AG04450 (cell line): ENCODE data around the gene EPHA6. TPM values are rescaled to one million over a fixed set of nuclear protein-coding genes. Genes with fewer than 3 reads are reported as not detected.
"Not testable (repeated sequence)": the region's sequence is repeated elsewhere in the genome, so short reads cannot be mapped to it uniquely, and the experiment has no call there.

ENCODE experiments used
- CTCF ChIA-PET: fragments of 300-600, 350-600 bp; formaldehyde crosslinking; extraction: SDS; loops from one replicate; lab custom pipeline; 2022; ENCODE audit warnings: antibody characterized with exemption, inconsistent platforms; lab: Charles Lee
- POLR2A ChIA-PET: fragments of 350-600 bp; formaldehyde crosslinking; extraction: SDS; loops from one replicate; lab custom pipeline; 2021; ENCODE audit warnings: antibody characterized with exemption, inconsistent platforms; lab: Yijun Ruan, JAX
- DNase-seq: peaks from one replicate; pipeline ENCODE4 v3.0.0-alpha.2; 2011; ENCODE audit warnings: low read depth, low spot score
- H3K27ac ChIP-seq: one replicate; pipeline ENCODE4 v1.5.1; 2012; ENCODE audit warnings: low read depth, low read length, control low read depth
- H3K27me3 ChIP-seq: one replicate; pipeline ENCODE4 v1.6.0; 2012; ENCODE audit warnings: low read length; ENCODE audit not compliant: control insufficient read depth, insufficient read depth
- H3K4me3 ChIP-seq: 2 replicates; pipeline ENCODE4 v1.5.1; 2011; ENCODE audit warnings: mild to moderate bottlenecking, low read depth, low read length, control low read depth
- H3K9me3 ChIP-seq: 2 replicates; pipeline ENCODE4 v1.5.1; 2012; ENCODE audit warnings: low read length; ENCODE audit not compliant: control insufficient read depth, insufficient read depth
- CTCF ChIP-seq: IDR thresholded peaks from 2 replicates; pipeline ENCODE4 v1.5.1; 2011; ENCODE audit warnings: low read depth, low read length, control low read depth, inconsistent platforms
- polyA plus RNA-seq: library from polyadenylated mRNA; depleted of rRNA; stranded (reverse); fragments of >200 nt; gene quantifications from 2 replicates; pipeline ENCODE4 v1.2.3, GENCODE V29; 2011

EPHA6 gene
- polyA plus RNA-seq, 1 experiment = not detected

GRCh38 chr3:97269202-97269601, 454.8 kb downstream of the EPHA6 start:
- Histone ChIP-seq H3K9me3 (peaks cover 15% of the 10 kb centered on the region), H3K4me3 (no peak overlapping the region), H3K27me3 (no peaks in the 10 kb centered on the region), H3K27ac (no peak overlapping the region)
- no peak for DNase-seq
- ChIA-PET POLR2A (no interaction called here), CTCF (no interaction called here)
- TF ChIP-seq CTCF = no peak

- CTCF ChIA-PET, H3K27ac ChIP-seq, H3K9me3 ChIP-seq, H3K4me3 ChIP-seq, H3K27me3 ChIP-seq, POLR2A ChIA-PET, DNase-seq: not testable (repeated sequence)
Measured at GRCh38 chr3:97276879-97277550, 462.6 kb downstream of the EPHA6 start.

GRCh38 chr3:97277708-97278107, 463.3 kb downstream of the EPHA6 start:
- POLR2A ChIA-PET = no interaction called here
- CTCF ChIA-PET = no interaction called here

GRCh38 chr3:97278506-97278905, 464.1 kb downstream of the EPHA6 start:
- POLR2A ChIA-PET = no interaction called here
- no peak for TF ChIP-seq CTCF
- no peak for DNase-seq
- CTCF ChIA-PET = no interaction called here
- Histone ChIP-seq H3K27ac (no peak overlapping the region), H3K9me3 (peaks cover 3% of the 10 kb centered on the region; the same call in 1 of the 2 replicates), H3K4me3 (no peak overlapping the region), H3K27me3 (no peaks in the 10 kb centered on the region)

More at GRCh38 chr3:97277708-97278107, 463.3 kb downstream of the EPHA6 start:
- no peak for DNase-seq
- Histone ChIP-seq H3K4me3 (no peak overlapping the region), H3K27me3 (no peaks in the 10 kb centered on the region), H3K27ac (no peak overlapping the region), H3K9me3 (peaks cover 3% of the 10 kb centered on the region; the same call in 1 of the 2 replicates)
- no peak for TF ChIP-seq CTCF

- H3K27me3 ChIP-seq = no peaks in the 10 kb centered on the region
- H3K4me3 ChIP-seq = no peak overlapping the region
- TF ChIP-seq CTCF = no peak
- peaks cover 40% of the 10 kb centered on the region for H3K9me3 ChIP-seq
- ChIA-PET CTCF (no interaction called here), POLR2A (no interaction called here)
- no peak overlapping the region for H3K27ac ChIP-seq
- DNase-seq = no peak
Measured at GRCh38 chr3:97291901-97292300, 477.5 kb downstream of the EPHA6 start.
